ENCODE results near the gene ENTHD1.

- no peak for TF ChIP-seq GATA2 (IDR thresholded peaks at IDR 0.05; ENCODE audit: low read depth, low read length)
- TF ChIP-seq GATA3 (IDR thresholded peaks at IDR 0.05; ENCODE audit: low read depth, low read length): no peak
These were observed 119.5 kb downstream of the ENTHD1 start for GRCh38 chr22:39773976-39774539.
